ENCODE measurements around the gene TMEM14B.
"Not testable (repeated sequence)": the region's sequence is repeated elsewhere in the genome, so short reads cannot be mapped to it uniquely, and the experiment has no call there.

The TMEM14B gene

DNA sequence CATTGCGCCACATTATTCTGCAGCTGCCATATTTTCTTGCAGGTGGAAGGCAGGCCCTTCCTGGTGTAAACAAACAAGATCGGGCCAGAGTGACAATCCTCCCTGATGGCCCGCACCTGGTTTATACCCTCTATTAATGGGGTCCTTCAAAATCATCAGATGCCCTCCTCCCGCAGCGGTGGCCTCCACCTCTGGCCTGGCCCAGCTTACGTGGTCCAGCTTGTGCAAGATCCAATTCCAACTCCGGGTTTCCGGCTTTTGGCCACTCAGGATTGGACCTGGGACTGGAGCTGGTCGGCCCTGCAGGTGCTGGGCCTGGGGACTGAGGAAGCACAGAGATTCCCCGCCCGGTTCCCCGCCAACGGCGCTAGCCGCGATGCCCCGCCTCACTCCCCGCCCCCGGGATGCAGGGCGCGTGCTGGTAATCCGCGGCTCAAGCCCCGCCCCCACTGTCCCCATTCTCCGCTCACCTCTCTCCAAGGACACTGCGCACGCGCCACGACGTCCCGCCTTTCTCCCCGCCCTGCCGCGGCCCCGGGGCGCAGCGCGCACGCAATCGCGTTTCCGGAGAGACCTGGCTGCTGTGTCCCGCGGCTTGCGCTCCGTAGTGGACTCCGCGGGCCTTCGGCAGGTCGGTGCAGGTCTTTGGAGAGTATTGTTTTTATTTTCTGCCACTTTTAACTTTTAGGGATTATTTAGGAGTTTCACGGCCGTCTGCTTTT lies at the start of gene TMEM14B:
TMEM14B (plus strand) TSS at position 555 of the 722 bp plus-strand sequence. CDS start 1,441 bp downstream, outside the sequence.
- TF ChIP-seq, protein P1, sequence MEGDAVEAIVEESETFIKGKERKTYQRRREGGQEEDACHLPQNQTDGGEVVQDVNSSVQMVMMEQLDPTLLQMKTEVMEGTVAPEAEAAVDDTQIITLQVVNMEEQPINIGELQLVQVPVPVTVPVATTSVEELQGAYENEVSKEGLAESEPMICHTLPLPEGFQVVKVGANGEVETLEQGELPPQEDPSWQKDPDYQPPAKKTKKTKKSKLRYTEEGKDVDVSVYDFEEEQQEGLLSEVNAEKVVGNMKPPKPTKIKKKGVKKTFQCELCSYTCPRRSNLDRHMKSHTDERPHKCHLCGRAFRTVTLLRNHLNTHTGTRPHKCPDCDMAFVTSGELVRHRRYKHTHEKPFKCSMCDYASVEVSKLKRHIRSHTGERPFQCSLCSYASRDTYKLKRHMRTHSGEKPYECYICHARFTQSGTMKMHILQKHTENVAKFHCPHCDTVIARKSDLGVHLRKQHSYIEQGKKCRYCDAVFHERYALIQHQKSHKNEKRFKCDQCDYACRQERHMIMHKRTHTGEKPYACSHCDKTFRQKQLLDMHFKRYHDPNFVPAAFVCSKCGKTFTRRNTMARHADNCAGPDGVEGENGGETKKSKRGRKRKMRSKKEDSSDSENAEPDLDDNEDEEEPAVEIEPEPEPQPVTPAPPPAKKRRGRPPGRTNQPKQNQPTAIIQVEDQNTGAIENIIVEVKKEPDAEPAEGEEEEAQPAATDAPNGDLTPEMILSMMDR (IDR thresholded peaks at IDR 0.05; ENCODE audit: low read depth, low read length, missing control alignments): no peak
- H3K27ac ChIP-seq: peak within 1 kb of the TSS; percentile 45
- peaks cover 9% of the 10 kb centered on the region for H3K36me3 ChIP-seq (replicated peaks)
- H3K27me3 ChIP-seq (replicated peaks): no peaks in the 10 kb centered on the region
- peak; percentile 95 for DNase-seq
- H3K4me3 ChIP-seq (ENCODE audit: low read depth, low read length): peak within 1 kb of the TSS; percentile 79
- in situ Hi-C loops (cut with HindIII; ENCODE audit: low pct_ligation_motif_present, low sequenced_read_pairs): no loop called here

GRCh38 chr6:10713962-10714361 lies 33.6 kb upstream of the TMEM14B start:
- TF ChIP-seq, protein P1 (IDR thresholded peaks at IDR 0.05; ENCODE audit: low read depth, low read length, missing control alignments): no peak
- in situ Hi-C loops (cut with HindIII; ENCODE audit: low pct_ligation_motif_present, low sequenced_read_pairs): no loop called here
- Histone ChIP-seq H3K27me3 (replicated peaks) (no peaks in the 10 kb centered on the region), H3K36me3 (replicated peaks) (peaks cover 3% of the 10 kb centered on the region), H3K27ac (no peak overlapping the region), H3K4me3 (ENCODE audit: low read depth, low read length) (no peak overlapping the region)
- DNase-seq: no peak

DNA sequence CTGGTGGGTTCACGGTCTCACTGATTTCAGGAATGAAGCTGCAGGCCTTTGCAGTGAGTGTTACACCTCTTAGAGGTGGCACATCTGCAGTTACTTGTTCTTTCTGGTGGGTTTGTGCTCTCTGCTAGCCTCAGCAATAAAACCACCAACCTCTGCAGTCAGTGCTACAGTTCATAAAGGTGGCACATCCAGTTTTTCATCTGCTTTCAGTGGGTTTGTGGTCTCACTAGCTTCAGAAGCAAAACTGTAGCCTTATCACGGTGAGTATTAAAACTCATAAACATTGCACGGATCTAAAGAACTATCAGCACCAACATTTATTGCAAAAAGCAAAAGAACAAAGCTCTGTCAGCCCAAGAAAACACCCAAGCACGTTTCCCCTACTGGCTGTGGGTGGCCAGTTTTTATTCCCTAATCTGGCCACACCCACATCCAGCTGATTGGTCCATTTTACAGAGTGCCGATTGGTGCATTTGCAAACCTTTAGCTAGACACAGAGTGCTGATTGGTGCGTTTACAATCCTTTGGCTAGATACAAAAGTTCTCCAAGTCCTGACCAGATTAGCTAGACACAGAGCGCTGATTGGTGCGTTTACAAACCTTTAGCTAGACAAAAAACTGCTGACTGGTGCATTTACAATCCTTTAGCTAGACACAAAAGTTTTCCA lies 28.2 kb upstream of the TMEM14B start:
- in situ Hi-C loops (cut with HindIII; ENCODE audit: low pct_ligation_motif_present, low sequenced_read_pairs): no loop called here
- Histone ChIP-seq H3K4me3 (ENCODE audit: low read depth, low read length) (peak overlapping the region; percentile 55), H3K27ac (no peak overlapping the region), H3K36me3 (replicated peaks) (no peaks in the 10 kb centered on the region), H3K27me3 (replicated peaks) (no peaks in the 10 kb centered on the region)
- TF ChIP-seq, protein P1 (IDR thresholded peaks at IDR 0.05; ENCODE audit: low read depth, low read length, missing control alignments): peak; percentile 15
- DNase-seq: peak; percentile 14

DNA sequence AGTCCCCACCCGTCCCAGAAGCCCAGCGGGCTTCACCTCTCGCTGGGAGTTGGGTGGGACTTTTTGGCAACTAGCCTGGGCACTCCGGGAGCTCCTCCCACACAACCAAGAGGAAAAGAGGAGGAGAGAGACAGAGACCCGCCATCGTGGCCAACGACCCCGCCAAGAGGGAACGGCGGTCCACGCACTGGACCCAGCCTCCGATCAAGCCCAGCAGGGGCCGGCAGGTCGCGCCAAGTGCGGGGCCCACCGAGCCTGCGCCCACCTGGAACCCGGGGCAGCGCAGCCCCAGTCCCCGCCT lies 27.7 kb upstream of the TMEM14B start:
- TF ChIP-seq, protein P1 (IDR thresholded peaks at IDR 0.05; ENCODE audit: low read depth, low read length, missing control alignments): no peak
- Histone ChIP-seq H3K27me3 (replicated peaks) (no peaks in the 10 kb centered on the region), H3K4me3 (ENCODE audit: low read depth, low read length) (peak overlapping the region; percentile 55), H3K27ac (no peak overlapping the region), H3K36me3 (replicated peaks) (no peaks in the 10 kb centered on the region)
- no peak for DNase-seq
- in situ Hi-C loops (cut with HindIII; ENCODE audit: low pct_ligation_motif_present, low sequenced_read_pairs): no loop called here

- H3K27ac ChIP-seq: no peak overlapping the region
- H3K27me3 ChIP-seq (replicated peaks): no peaks in the 10 kb centered on the region
- TF ChIP-seq, protein P1 (IDR thresholded peaks at IDR 0.05; ENCODE audit: low read depth, low read length, missing control alignments): no peak
- in situ Hi-C loops (cut with HindIII; ENCODE audit: low pct_ligation_motif_present, low sequenced_read_pairs): no loop called here
- no peak for DNase-seq
- peaks cover 1% of the 10 kb centered on the region for H3K36me3 ChIP-seq (replicated peaks)
- H3K4me3 ChIP-seq (ENCODE audit: low read depth, low read length): peak overlapping the region; percentile 55
Observed at GRCh38 chr6:10720265-10720959, 27.2 kb upstream of the TMEM14B start.

DNA sequence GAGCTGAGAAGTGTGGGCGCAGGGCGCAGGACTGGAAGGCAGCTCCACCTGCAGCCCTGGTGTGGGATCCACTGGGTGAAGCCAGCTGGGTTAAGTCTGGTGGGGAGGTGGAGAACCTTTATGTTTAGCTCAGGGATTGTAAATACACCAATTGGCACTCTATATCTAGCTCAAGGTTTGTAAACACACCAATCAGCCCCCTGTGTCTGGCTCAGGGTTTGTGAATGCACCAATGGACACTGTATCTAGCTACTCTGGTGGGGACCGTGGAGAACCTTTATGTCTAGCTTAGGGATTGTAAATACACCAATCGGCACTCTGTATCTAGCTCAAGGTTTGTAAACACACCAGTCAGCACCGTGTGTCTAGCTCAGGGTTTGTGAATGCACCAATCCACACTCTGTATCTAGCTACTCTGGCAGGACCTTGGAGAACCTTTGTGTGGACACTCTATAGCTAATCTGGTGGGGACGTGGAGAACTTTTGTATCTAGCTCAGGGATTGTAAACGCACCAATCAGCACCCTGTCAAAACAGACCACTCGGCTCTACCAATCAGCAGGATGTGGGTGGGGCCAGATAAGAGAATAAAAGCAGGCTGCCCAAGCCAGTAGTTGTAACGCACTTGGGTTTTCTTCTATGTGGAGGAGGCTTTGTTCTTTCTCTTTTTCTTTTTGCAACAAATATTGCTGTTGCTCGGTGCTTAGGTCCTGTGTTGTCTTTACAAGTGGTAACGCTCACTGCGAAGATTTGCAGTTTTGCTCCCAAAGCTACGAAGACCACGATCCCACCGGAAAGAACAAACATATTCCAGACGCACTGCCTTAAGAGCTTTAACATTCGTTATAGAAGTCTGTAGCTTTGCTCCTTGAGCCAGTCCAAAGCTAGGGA lies 26.4 kb upstream of the TMEM14B start:
- H3K27me3 ChIP-seq (replicated peaks); DNase-seq; H3K27ac ChIP-seq; in situ Hi-C loops (cut with HindIII; ENCODE audit: low pct_ligation_motif_present, low sequenced_read_pairs); H3K36me3 ChIP-seq (replicated peaks): not testable (repeated sequence)
- peak overlapping the region; percentile 55 for H3K4me3 ChIP-seq (ENCODE audit: low read depth, low read length)
